Lung (tissue), 12 donors: ENCODE data around the gene AQP12B. TPM values are rescaled to one million over a fixed set of nuclear protein-coding genes. Genes with fewer than 3 reads are reported as not detected.

Source experiments
- ATAC-seq: fragments of 200-7000 bp; cut with Tn5 transposase; one replicate; pipeline ENCODE4 v1.9.1; 2020; ENCODE audit warnings: moderate number of reproducible peaks; ENCODE audit not compliant: insufficient read depth, low FRiP score
- DNase-seq, 3 donors: peaks; one replicate each; pipeline ENCODE4 v3.0.0-alpha.2; 2013 to 2017
- H3K27ac ChIP-seq, 2 donors: one replicate each; pipeline ENCODE4 v1.5.1; 2013; ENCODE audit warnings: mild to moderate bottlenecking in 2 of 2, moderate library complexity in 2 of 2, control low read depth in 1 of 2, inconsistent platforms in 1 of 2, low read depth in 1 of 2, low read length in 1 of 2
- H3K27me3 ChIP-seq, 3 donors: one replicate each; pipeline ENCODE4 v1.5.1; 2013; ENCODE audit warnings: low read length in 2 of 3; ENCODE audit not compliant: control insufficient read depth in 3 of 3, insufficient read depth in 3 of 3
- H3K36me3 ChIP-seq, 4 donors: one replicate each; pipeline ENCODE4 v1.5.1; 2013; ENCODE audit warnings: low read length in 4 of 4, mild to moderate bottlenecking in 1 of 4, moderate library complexity in 1 of 4; ENCODE audit not compliant: control insufficient read depth in 4 of 4, insufficient read depth in 4 of 4
- H3K4me1 ChIP-seq, 5 donors: one replicate each; pipeline ENCODE4 v1.5.1; 2013; ENCODE audit warnings: low read length in 5 of 5, mild to moderate bottlenecking in 2 of 5, moderate library complexity in 1 of 5; ENCODE audit not compliant: control insufficient read depth in 5 of 5, insufficient read depth in 5 of 5
- H3K4me3 ChIP-seq: one replicate; pipeline ENCODE4 v1.5.1; 2013; ENCODE audit warnings: mild to moderate bottlenecking, control low read depth, moderate library complexity
- H3K9ac ChIP-seq, 2 donors: one replicate each; pipeline ENCODE4 v1.5.1; 2013; ENCODE audit warnings: low read length in 2 of 2, control low read depth in 1 of 2; ENCODE audit not compliant: insufficient read depth in 1 of 2
- H3K9me3 ChIP-seq, 4 donors: one replicate each; pipeline ENCODE4 v1.5.1; 2013; ENCODE audit warnings: low read length in 3 of 4, mild to moderate bottlenecking in 1 of 4, moderate library complexity in 1 of 4; ENCODE audit not compliant: control insufficient read depth in 4 of 4, insufficient read depth in 3 of 4
- whole genome bisulfite sequencing, 2 donors: extraction: QIAGEN DNeasy Blood & Tissue Kit; methylation state at CpG; one replicate each; pipeline ENCODE4 v1.1.7; 2013; 5-methylcytosine and 5-hydroxymethylcytosine counted together
- polyA plus RNA-seq, 2 donors: library from polyadenylated mRNA; stranded (reverse); fragments of 200-250 nt; gene quantifications; one replicate each; pipeline ENCODE4 v1.2.1, GENCODE V29; 2013
- total RNA-seq, 2 donors: library from RNA; depleted of rRNA in 1 of 2; stranded (reverse); fragments of >200 nt in 1 of 2; gene quantifications; one replicate each; pipeline ENCODE4 v1.2.1, GENCODE V29; 2014 to 2021
- TF ChIP-seq, protein P1 (sequence below): IDR thresholded peaks from 2 replicates; pipeline ENCODE4 v1.5.1; 2012; ENCODE audit warnings: mild to moderate bottlenecking; ENCODE audit errors: control extremely low read depth, extremely low read depth
- donor health status: control.
- donor health status: control.
- donor health status: Bipolar disorder and iron deficiency.
- donor health status: healthy.
- donor health status: DM: yes; HTN: yes; CAD: no.

AQP12B gene
- total and polyA plus RNA-seq, 4 donors, result 0.15 TPM; not detected in 3

- Histone ChIP-seq H3K27me3 (peaks cover 0 to 8% (median 5%) of the 10 kb centered on the region in 3 donors), H3K4me1 (no peaks in the 10 kb centered on the region), H3K9me3 (peaks cover 0 to 7% (median 0%) of the 10 kb centered on the region in 4 donors), H3K4me3 (no peak overlapping the region), H3K27ac (no peak overlapping the region), H3K9ac (no peak overlapping the region), H3K36me3 (no peaks in the 10 kb centered on the region)
- WGBS, 2 donors, result 72 to 76% methylated on average over 13 of the region's 13 CpGs
- DNase-seq (no peak), ATAC-seq (no peak)
- TF ChIP-seq, protein P1, sequence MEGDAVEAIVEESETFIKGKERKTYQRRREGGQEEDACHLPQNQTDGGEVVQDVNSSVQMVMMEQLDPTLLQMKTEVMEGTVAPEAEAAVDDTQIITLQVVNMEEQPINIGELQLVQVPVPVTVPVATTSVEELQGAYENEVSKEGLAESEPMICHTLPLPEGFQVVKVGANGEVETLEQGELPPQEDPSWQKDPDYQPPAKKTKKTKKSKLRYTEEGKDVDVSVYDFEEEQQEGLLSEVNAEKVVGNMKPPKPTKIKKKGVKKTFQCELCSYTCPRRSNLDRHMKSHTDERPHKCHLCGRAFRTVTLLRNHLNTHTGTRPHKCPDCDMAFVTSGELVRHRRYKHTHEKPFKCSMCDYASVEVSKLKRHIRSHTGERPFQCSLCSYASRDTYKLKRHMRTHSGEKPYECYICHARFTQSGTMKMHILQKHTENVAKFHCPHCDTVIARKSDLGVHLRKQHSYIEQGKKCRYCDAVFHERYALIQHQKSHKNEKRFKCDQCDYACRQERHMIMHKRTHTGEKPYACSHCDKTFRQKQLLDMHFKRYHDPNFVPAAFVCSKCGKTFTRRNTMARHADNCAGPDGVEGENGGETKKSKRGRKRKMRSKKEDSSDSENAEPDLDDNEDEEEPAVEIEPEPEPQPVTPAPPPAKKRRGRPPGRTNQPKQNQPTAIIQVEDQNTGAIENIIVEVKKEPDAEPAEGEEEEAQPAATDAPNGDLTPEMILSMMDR, result no peak
Measured at GRCh38 chr2:240643093-240643810, 39.4 kb downstream of the AQP12B start.

DNA sequence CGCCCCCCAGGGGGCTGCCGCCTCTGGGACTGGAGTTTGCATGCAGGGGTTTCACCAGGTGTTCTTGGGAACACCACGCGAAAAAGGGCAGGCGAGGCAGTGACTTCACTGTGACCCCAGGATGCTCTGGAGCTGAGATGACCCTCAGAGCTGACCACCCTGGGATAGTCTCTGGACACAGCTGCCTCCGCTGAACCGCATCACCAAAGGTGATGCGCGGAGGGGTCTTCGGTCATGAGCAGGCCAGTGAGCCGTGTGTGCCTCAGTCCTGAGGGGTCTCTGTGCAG, 39.9 kb downstream of the AQP12B start:
- DNase-seq, result no peak
- ATAC-seq, result no peak
- 88 to 97% methylated on average over 11 of the region's 11 CpGs for WGBS, 2 donors
- no peak overlapping the region for H3K27ac ChIP-seq
- no peak overlapping the region for H3K9ac ChIP-seq
- TF ChIP-seq, protein P1, result no peak
- no peaks in the 10 kb centered on the region for H3K4me1 ChIP-seq
- H3K27me3 ChIP-seq, result peaks cover 0 to 8% (median 4%) of the 10 kb centered on the region in 3 donors
- no peaks in the 10 kb centered on the region for H3K36me3 ChIP-seq
- H3K4me3 ChIP-seq, result no peak overlapping the region
- H3K9me3 ChIP-seq, result peaks cover 0 to 7% (median 0%) of the 10 kb centered on the region in 4 donors

DNA sequence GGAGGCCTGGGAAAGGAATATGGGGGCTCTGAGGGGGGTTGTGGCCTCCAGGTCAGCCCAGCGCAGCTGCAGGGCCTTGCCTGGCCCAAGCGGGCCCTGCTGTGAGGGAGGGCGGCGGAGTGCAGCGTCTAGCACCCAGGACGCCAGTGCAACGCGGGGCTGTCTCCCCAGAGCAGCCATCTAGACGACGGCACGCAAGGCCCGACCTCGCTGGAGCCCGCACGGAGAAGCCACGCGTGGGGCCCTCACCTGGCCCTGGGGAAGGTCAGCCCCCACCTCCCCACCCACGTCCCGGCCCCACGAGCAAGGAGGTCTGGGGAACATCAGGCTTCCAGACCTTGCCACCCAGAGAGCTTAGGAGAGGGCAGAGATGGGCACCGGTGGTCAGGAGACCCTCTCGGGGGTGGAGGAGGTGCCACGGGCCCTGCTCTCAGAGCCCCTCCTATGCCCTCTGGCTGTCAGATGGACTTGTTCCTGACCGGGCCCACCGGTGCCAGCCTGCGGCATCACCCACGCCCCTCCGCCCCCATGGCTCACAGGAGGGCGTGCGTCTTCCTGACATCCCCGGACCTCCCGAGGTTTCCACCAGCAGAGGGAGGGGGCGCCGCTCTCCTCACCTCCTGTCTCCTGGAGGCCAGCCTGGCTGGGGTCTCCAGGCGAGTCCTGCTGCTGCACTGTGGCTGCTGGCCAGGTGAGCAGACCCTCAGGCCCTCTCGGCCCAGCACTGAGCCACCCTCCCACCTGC, 40.5 kb downstream of the AQP12B start:
- Histone ChIP-seq H3K9ac (no peak overlapping the region), H3K4me3 (no peak overlapping the region), H3K36me3 (no peaks in the 10 kb centered on the region), H3K27ac (no peak overlapping the region), H3K9me3 (peaks cover 0 to 7% (median 0%) of the 10 kb centered on the region in 4 donors), H3K27me3 (peaks cover 0 to 8% (median 3%) of the 10 kb centered on the region in 3 donors), H3K4me1 (no peaks in the 10 kb centered on the region)
- TF ChIP-seq, protein P1, result no peak
- ATAC-seq (no peak), DNase-seq (no peak)
- WGBS, 2 donors, result 85 to 89% methylated on average over 24 to 36 of the region's 36 CpGs
